Thyroid gland (tissue), 4 donors: ENCODE results near the gene CIITA. TPM values are rescaled to one million over a fixed set of nuclear protein-coding genes. Genes with fewer than 3 reads are reported as not detected.
"Not testable (repeated sequence)": the region's sequence is repeated elsewhere in the genome, so short reads cannot be mapped to it uniquely, and the experiment has no call there.

Source experiments
- DNase-seq, 2 donors: peaks; one replicate each; pipeline ENCODE4 v3.0.0-alpha.2; 2019
- H3K27ac ChIP-seq, 3 donors: fragments of 200-600 bp; sonication (generic); 1 replicate in 2 of 3; 2 replicates in 1 of 3; pipeline ENCODE4 v1.5.1; 2016 to 2019; ENCODE audit warnings: mild to moderate bottlenecking in 1 of 3, moderate library complexity in 1 of 3
- H3K27me3 ChIP-seq: fragments of 200-600 bp; sonication (generic); one replicate; pipeline ENCODE4 v1.5.1; 2019
- H3K36me3 ChIP-seq, 2 donors: fragments of 200-600 bp; sonication (generic); one replicate each; pipeline ENCODE4 v1.5.1; 2016 to 2019
- H3K4me1 ChIP-seq, 2 donors: fragments of 200-600 bp; sonication (generic); one replicate each; pipeline ENCODE4 v1.5.1; 2017 to 2019
- H3K4me3 ChIP-seq, 3 donors: fragments of 200-600 bp; sonication (generic); replicated peaks in 1 of 3; 1 replicate in 2 of 3; 2 replicates in 1 of 3; pipeline ENCODE4 v1.5.1; 2016; ENCODE audit warnings: mild to moderate bottlenecking in 1 of 3
- H3K9me3 ChIP-seq: fragments of 200-600 bp; sonication (generic); one replicate; pipeline ENCODE4 v1.5.1; 2017
- POLR2A ChIP-seq, 2 donors: fragments of 450-650 bp; IDR thresholded peaks; one replicate each; pipeline ENCODE4 v1.6.1; 2017; ENCODE audit warnings: antibody characterized with exemption in 2 of 2, mild to moderate bottlenecking in 2 of 2, moderate library complexity in 1 of 2
- WGBS, 2 donors: methylation state at CpG; one replicate each; pipeline ENCODE4 v1.1.5; 2017; 5-methylcytosine and 5-hydroxymethylcytosine counted together
- intact Hi-C: fragments of 100-400 bp; cut with DNase I; formaldehyde crosslinking; loops from one replicate; pipeline ENCODE4 v1.15.1; 2023
- total RNA-seq, 4 donors: library from RNA; depleted of rRNA; stranded (reverse); fragments of >200 nt; gene quantifications; one replicate each; pipeline ENCODE4 v1.2.3, GENCODE V29; 2016
- TF ChIP-seq, protein P1 (sequence below), 6 experiments: fragments of 200-600 bp in 3 of 6; fragments of 450-650 bp in 3 of 6; sonication (generic) in 3 of 6; IDR thresholded peaks; one replicate each; pipeline ENCODE4 v1.5.1; 2016 to 2019; ENCODE audit warnings: antibody characterized with exemption in 6 of 6, mild to moderate bottlenecking in 2 of 6, inconsistent platforms in 1 of 6, moderate library complexity in 1 of 6

The CIITA gene
- total RNA-seq, 4 donors from 2014 or later, result 1.8 to 14.3 (median 10.0) TPM

DNA sequence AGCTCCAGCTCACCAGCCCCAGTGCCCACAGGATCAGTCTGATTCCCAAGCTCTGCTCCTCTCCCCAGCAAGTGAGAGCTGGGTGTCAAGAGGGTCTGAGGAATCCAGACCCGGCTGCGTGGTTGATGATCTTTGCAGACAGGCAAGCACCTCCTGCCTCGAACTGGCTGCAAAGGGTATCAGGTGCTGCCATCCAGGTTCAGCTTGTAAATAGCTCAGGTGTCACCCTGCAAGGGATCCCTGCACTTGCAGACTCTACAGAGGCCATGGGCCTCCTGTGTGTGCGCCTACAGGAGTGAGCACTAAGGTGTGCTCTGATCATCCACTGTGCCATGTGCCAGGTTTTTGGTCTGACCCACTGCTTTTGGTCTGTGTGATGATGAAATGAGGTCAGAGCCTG is 49.1 kb downstream of the CIITA start:
- Histone ChIP-seq H3K9me3 (no peaks in the 10 kb centered on the region), H3K4me1 (peaks cover 16 to 38% of the 10 kb centered on the region in 2 donors), H3K36me3 (peaks cover 12 to 16% of the 10 kb centered on the region in 2 donors), H3K4me3 (no peak overlapping the region), H3K27ac (no peak overlapping the region), H3K27me3 (no peaks in the 10 kb centered on the region)
- intact Hi-C loops, result no loop called here
- 67 to 72% methylated on average over 3 to 4 of the region's 4 CpGs for WGBS, 2 donors
- no peak for TF ChIP-seq POLR2A (IDR thresholded peaks at IDR 0.05)
- TF ChIP-seq, protein P1, sequence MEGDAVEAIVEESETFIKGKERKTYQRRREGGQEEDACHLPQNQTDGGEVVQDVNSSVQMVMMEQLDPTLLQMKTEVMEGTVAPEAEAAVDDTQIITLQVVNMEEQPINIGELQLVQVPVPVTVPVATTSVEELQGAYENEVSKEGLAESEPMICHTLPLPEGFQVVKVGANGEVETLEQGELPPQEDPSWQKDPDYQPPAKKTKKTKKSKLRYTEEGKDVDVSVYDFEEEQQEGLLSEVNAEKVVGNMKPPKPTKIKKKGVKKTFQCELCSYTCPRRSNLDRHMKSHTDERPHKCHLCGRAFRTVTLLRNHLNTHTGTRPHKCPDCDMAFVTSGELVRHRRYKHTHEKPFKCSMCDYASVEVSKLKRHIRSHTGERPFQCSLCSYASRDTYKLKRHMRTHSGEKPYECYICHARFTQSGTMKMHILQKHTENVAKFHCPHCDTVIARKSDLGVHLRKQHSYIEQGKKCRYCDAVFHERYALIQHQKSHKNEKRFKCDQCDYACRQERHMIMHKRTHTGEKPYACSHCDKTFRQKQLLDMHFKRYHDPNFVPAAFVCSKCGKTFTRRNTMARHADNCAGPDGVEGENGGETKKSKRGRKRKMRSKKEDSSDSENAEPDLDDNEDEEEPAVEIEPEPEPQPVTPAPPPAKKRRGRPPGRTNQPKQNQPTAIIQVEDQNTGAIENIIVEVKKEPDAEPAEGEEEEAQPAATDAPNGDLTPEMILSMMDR (IDR thresholded peaks at IDR 0.05), result no peak
- no peak for DNase-seq

DNA sequence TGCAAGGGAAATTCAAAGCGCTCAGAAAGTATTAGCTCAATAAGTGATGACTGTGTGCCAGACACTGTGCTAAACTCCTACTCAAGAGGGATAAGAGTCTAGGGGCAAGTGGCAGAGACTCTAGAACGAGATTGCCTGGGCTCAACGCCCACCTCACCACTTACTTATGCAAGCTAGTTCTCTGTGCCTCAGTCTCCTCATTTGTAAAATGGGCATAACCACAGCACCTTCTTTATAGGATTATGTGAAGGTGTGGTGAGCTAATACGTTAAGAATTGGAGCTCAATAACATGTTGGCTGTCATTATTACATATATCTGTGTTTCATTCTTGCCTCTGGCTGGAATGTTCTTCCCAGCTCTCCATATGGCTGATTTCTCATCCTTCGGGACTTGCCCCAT is 49.9 kb downstream of the CIITA start:
- 94% methylated on average over 5 of the region's 5 CpGs for WGBS, 2 donors
- Histone ChIP-seq H3K27me3 (no peaks in the 10 kb centered on the region), H3K4me1 (peaks cover 11 to 32% of the 10 kb centered on the region in 2 donors), H3K9me3 (no peaks in the 10 kb centered on the region), H3K4me3 (no peak overlapping the region), H3K36me3 (peaks cover 12 to 16% of the 10 kb centered on the region in 2 donors), H3K27ac (no peak overlapping the region)
- intact Hi-C loops, result no loop called here
- no peak for DNase-seq
- TF ChIP-seq POLR2A (IDR thresholded peaks at IDR 0.05), result no peak
- TF ChIP-seq, protein P1 (IDR thresholded peaks at IDR 0.05), result no peak

DNA sequence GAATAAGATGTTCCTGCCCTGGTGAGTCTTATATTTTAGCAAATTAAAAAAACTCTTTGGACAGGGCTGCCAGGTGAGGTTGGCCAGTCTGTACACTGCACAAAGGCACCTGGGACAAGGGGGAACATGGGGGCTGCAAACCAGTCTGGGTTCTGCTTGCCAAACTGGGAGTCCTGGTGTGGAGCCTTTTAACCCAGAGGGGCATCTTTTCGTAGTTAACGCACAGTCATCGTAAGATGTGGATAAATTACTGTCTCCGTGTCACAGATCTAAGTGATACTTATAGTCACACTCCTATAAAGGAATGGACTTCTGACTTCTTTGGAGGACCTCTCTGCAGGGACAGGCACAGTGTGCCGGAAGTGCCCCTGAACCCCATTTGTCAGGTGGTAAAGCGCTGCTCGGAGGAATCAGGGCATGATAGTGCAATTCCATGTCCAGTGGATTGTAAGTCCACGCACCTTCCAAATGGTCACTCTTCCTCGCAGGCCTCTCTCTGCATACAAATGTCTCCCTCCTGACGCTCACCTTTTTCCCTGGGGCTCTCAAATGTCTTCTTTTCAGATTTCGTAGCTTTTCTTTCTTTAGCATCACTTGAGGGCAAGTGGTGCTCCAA is 50.6 kb downstream of the CIITA start:
- no peak overlapping the region for H3K27ac ChIP-seq
- 96 to 98% methylated on average over 11 of the region's 11 CpGs for WGBS, 2 donors
- peaks cover 12 to 16% of the 10 kb centered on the region in 2 donors for H3K36me3 ChIP-seq
- H3K4me3 ChIP-seq, result no peak overlapping the region
- no peaks in the 10 kb centered on the region for H3K27me3 ChIP-seq
- intact Hi-C loops, result no loop called here
- peaks cover 4 to 25% of the 10 kb centered on the region in 2 donors for H3K4me1 ChIP-seq
- no peak for TF ChIP-seq POLR2A (IDR thresholded peaks at IDR 0.05)
- TF ChIP-seq, protein P1 (IDR thresholded peaks at IDR 0.05), result no peak
- no peaks in the 10 kb centered on the region for H3K9me3 ChIP-seq
- no peak for DNase-seq

GRCh38 chr16:10929097-10929496 is 52.1 kb downstream of the CIITA start:
- H3K9me3 ChIP-seq, intact Hi-C loops, H3K4me3 ChIP-seq, H3K27ac ChIP-seq, H3K27me3 ChIP-seq: not testable (repeated sequence)
- WGBS, 2 donors, result 51 to 54% methylated on average over 9 to 12 of the region's 12 CpGs
- DNase-seq, result peak; percentile 52 to 64
- Histone ChIP-seq H3K4me1 (peaks cover 0 to 11% of the 10 kb centered on the region in 2 donors), H3K36me3 (peaks cover 12 to 20% of the 10 kb centered on the region in 2 donors)

DNA sequence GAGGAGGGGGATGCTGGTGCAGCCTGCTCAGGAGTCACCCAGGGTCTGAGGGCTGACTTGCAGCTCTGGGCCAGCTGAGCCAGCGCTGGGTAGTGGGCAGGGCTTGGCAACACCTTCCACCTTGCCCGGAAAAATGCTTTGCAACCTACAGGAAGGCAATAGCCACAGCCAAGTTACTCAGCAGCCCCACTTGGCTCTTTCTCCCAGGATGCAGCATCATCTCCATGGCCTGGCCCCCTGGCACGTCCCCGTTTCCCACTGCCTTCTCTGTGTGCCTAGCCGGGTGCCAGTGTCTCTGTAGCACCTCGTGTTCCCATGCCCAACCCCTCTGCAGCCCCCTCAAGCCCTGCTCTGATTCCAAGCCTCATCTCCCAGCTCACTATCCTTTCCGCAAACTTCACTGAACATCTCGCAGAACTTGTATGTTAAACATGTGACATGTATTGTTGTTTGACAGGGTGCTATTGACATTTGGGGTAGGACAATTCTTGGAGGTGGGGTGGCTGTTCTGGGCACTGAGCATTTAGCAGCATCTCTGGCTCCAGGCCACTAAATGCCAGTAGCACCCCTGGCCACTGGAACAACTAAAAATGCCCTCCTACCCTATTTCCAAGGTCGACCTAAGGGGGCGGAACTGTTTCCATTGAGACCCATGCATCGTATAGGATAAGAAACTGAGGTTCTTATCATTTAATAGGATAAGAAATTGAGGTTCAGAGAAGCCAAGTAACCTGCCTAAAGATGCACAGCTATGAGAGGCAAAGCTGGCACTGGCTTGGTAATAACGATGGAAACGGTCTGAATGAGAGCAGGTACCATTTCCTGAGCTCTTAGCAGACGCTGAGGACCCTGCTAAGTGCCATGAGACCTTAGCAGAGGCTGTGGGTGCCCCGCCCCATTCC is 53.1 kb downstream of the CIITA start:
- H3K36me3 ChIP-seq, result peaks cover 12 to 20% of the 10 kb centered on the region in 2 donors
- peaks cover 0 to 14% of the 10 kb centered on the region in 2 donors for H3K4me1 ChIP-seq
- no peak overlapping the region for H3K4me3 ChIP-seq
- H3K27me3 ChIP-seq, result no peaks in the 10 kb centered on the region
- TF ChIP-seq, protein P1 (IDR thresholded peaks at IDR 0.05), result no peak
- no peak for TF ChIP-seq POLR2A (IDR thresholded peaks at IDR 0.05)
- no peaks in the 10 kb centered on the region for H3K9me3 ChIP-seq
- 76 to 85% methylated on average over 13 to 15 of the region's 15 CpGs for WGBS, 2 donors
- no peak overlapping the region for H3K27ac ChIP-seq
- no peak for DNase-seq
- intact Hi-C loops, result no loop called here
